GM18951 (cell line): ENCODE data around the gene UPK3BL2.
"Not testable (repeated sequence)": the region's sequence is repeated elsewhere in the genome, so short reads cannot be mapped to it uniquely, and the experiment has no call there.

ENCODE experiments used
- in situ Hi-C: fragments of 300-500 bp; cut with MboI; formaldehyde crosslinking; loops from one replicate; pipeline ENCODE4 v1.12.0; 2022; ENCODE audit warnings: low sequenced_read_pairs, mixed read lengths, inconsistent platforms; ENCODE audit not compliant: unreplicated experiment

The UPK3BL2 gene, protein sequence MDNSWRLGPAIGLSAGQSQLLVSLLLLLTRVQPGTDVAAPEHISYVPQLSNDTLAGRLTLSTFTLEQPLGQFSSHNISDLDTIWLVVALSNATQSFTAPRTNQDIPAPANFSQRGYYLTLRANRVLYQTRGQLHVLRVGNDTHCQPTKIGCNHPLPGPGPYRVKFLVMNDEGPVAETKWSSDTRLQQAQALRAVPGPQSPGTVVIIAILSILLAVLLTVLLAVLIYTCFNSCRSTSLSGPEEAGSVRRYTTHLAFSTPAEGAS

DNA sequence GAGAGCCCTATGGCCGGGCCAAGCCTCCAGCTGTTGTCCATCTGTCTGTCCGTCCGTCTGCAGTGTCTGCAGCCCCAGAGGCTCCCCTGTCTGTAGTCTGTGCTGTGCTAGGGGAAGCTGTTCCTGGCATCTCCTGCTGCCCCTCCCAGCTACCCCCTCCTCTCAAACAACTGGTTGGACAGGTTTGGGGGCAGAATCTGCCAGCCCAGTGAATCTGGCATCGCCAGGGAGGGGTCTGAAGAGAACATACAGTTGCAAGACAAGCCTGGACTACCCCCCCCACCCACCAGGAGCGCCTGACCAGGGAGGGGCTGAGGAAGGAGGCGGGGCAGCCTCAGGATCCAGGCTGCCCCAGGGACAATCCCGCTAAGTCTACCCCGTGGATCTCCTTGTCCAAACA is at the start of gene UPK3BL2:
Gene UPK3BL2 (minus strand): TSS at position 101 of the 400 bp plus-strand sequence. CDS start 60 bp downstream, at position 41.
- in situ Hi-C loops: not testable (repeated sequence)

GRCh38 chr7:102592477-102593019 is 49.1 kb upstream of the UPK3BL2 start:
- in situ Hi-C loops: not testable (repeated sequence)

DNA sequence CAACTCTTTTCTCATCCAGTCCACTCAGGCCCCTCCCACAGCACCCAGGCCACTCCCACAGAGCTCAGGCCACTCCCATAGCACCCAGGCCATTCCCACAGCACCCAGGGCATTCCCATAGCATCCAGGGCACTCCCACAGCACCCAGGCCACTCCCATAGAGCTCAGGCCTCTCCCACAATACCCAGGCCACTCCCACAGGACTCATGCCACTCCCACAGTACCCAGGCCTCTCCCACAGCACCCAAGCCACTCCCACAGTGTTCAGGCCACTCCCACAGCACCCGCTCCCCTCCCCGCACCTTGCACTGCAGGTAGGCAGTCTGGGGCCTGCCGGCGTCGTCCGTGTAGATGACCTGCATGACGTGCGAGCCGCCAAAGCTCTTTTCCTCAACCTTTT is 46.4 kb upstream of the UPK3BL2 start:
- in situ Hi-C loops: not testable (repeated sequence)

GRCh38 chr7:102583495-102583894 is 40.0 kb upstream of the UPK3BL2 start:
- in situ Hi-C loops: not testable (repeated sequence)

DNA sequence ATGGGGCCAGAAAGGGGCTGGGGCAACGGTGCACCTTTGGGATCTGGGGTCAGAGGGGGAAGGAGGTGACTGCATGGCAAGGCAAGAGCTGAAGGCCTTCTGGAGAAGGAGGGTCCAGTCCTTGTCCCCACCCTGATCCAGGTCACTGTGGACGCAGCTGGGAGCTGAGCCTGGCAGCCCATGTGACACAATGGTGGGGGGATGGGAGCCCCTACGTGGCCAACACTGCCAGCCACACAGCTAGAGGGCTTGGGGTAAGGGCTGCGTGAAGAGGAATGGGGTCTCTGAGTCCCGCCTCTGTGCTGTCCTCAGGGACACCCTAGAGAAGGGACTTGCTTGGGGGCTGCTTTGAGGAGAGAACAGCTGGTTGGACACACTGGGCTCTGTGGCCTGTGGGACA is 38.2 kb upstream of the UPK3BL2 start:
- in situ Hi-C loops: not testable (repeated sequence)

DNA sequence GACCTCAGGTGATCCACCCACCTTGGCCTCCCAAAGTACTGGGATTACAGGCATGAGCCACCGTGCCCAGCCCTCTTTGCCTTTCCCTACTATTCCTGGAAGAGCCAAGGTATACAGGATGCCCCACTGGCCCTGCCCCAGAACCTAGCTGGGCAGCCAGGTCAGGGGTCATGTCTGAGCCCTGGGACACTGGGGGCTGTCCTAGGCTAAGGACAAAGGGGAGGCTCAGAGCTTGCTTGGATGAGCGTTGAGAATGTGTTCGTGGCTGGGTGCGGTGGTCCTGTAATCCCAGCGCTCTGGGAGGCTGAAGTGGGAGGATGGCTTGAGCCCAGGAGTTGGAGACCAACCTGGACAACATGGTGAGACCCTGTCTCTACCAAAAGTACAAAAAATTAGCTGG is 35.0 kb upstream of the UPK3BL2 start:
- in situ Hi-C loops: not testable (repeated sequence)

GRCh38 chr7:102577315-102578240 is 34.1 kb upstream of the UPK3BL2 start:
- in situ Hi-C loops: not testable (repeated sequence)

- in situ Hi-C loops: not testable (repeated sequence)
Measured at GRCh38 chr7:102576363-102576762, 32.9 kb upstream of the UPK3BL2 start.

DNA sequence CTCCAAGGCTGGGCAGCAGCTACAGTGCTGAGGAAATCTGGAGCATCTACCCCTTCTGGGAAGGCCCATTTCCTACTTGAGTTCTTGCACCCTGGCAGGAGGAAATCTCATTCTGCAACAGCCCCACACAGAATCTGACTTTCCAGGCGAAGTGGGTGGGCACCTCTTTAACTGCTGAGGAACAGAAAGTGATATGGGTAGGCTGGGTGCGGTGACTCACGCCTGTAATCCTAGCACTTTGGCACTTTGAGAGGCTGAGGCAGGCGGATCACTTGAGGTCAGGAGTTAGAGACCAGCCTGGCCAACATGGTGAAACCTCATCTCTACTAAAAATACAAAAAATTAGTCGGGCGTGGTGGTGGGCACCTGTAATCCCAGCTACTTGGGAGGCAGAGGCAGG is 31.1 kb upstream of the UPK3BL2 start:
- in situ Hi-C loops: not testable (repeated sequence)

GRCh38 chr7:102572261-102573239 is 29.1 kb upstream of the UPK3BL2 start, which contains the start of gene POLR2J3:
Gene POLR2J3 (minus strand): TSS chr7:102572583. CDS start chr7:102572521, 62 bp downstream.
- in situ Hi-C loops: not testable (repeated sequence)

DNA sequence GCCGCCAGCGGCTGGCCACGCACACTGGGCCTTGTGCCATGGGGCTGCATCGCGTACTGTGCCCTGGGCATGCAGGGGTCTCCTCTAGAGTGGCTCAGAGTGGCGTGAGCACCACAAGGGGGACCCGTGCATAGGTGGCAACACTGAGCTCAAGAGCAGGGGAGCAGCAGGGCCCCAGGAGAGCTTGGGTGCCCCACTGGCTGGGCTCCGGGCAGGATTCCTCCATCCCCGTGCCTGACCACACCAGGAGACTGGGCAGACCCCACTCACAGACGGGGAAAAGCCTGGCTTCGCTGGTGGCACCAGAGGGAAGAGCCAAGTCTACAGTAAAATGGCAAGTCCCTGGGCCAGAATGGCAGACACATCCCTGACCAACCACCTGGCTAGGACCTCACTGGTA is 25.1 kb upstream of the UPK3BL2 start:
- in situ Hi-C loops: not testable (repeated sequence)

DNA sequence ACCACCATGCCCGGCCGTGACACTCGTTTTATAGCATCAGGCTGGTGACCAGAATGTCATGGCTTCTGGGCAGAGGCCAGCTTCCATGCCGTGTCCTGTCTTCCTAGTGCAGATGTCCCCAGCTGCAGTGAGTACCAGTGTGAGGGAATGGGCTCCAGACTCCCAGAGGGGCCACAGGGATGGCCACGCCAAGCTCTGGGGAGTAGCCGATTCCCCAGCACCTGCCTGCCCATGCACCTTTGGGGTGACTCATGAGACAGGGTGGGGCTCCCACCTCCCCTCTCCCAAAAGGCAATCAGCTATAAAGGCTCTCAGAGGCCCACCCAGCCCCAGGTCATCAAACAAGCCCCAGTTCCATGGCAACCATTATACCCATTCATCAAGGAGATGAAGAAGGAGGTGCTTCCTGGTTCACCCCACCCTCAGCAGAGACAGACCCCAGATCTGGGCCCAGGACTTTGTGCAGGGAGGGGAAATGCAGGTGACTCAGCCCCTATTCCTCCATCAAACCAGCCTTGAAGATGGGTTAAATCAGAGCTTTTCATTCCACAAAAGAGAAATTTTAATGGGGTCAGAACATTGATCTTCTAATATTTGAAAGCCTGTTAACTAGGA is 7.4 kb upstream of the UPK3BL2 start, which contains the start of gene SPDYE2:
Gene SPDYE2 (plus strand): TSS at position 419 of the 615 bp plus-strand sequence. CDS start 2,030 bp downstream, outside the sequence.
- in situ Hi-C loops: not testable (repeated sequence)

GRCh38 chr7:102546353-102546752 is 2.9 kb upstream of the UPK3BL2 start:
- in situ Hi-C loops: not testable (repeated sequence)

DNA sequence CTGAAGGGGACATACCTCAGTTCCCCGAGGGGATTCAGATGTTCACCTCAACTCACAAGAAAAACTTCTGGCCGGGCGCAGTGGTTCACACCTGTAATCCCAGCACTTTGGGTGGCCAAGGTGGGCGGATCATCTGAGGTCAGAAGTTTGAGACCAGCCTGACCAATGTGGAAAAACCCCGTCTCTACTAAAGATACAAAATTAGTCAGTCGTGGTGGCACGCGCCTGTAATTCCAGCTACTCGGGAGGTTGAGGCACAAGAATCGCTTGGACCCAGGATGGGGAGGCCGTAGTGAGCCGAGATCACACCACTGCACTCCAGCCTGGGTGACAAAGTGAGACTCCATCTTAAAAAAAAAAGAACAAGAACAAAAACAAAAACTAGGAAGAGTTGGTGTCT is 1.8 kb upstream of the UPK3BL2 start:
- in situ Hi-C loops: not testable (repeated sequence)

DNA sequence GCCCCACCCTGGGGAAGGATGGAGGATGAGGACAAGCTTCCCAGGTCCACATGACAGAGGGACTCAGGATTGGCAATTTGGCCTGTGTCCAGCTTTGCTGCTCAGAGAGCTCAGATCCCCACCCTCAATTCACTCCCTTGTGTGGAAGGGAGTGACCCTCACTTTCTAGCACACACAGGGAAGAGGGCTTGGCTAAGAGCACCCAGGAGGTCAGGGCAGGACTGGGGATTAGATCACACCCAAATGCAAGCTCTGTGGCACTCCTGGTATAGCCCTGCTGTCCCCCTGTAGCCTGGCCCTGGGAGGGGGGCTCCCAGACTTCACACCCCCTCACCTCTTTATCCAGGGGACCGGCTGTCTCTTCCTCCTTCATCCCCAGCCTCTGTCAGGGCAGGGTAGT is 876 bp upstream of the UPK3BL2 start:
- in situ Hi-C loops: not testable (repeated sequence)

DNA sequence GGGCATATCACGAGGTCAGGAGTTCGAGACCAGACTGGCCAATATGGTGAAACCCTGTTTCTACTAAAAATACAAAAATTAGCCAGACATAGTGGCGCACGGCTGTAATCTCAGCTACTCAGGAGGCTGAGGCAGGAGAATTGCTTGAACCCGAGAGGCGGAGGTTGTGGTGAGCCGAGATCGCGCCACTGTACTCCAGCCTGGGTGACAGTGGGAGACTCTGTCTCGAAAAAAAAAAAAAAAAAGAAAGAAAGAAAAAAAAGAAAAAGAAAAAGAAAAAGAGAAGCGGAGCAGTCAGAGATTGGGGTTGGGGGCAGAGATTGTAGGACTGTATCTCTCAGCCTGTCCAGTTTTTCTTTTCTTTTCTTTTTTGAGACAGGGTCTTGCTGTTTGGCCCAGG is 725 bp downstream of the UPK3BL2 start:
- in situ Hi-C loops: not testable (repeated sequence)

DNA sequence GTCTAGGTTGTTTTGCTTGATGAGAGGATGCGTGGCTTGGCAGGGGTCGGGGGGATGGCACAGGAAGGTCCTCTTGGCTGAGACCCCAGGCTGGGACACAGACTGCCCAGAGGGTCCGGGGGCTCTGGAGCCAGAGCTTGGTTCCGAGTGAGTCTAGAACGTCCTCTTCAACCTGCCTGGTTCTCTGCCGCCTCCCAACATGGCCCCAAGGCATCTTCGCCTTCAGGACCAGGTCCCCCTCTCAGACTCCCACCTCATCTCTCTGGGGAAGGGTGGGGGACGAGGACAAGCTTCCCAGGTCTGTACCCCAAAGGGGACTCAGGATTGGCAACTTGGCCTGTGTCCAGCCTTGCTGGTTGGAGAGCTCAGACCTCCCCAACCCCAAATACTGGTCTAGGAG is 1.4 kb downstream of the UPK3BL2 start:
- in situ Hi-C loops: not testable (repeated sequence)

- in situ Hi-C loops: not testable (repeated sequence)
Measured at GRCh38 chr7:102540604-102541003, 2.9 kb downstream of the UPK3BL2 start.
